Erythroblast (primary cell): ENCODE results near the gene PLEKHF1.
A peak's percentile ranks its signal among the peaks of the same experiment; 100 is the strongest.

ENCODE experiments used
- DNase-seq, 2 experiments: peaks; one replicate each; lab custom pipeline; 2025; lab: John Stamatoyannopoulos, UW
- GATA1 ChIP-seq: IDR thresholded peaks from 2 replicates; pipeline ENCODE4 v1.6.1; 2011; ENCODE audit warnings: low read depth, mild to moderate bottlenecking, control low read depth, low read length, moderate library complexity
- POLR2A ChIP-seq: IDR thresholded peaks from 2 replicates; pipeline ENCODE4 v1.6.1; 2011; ENCODE audit warnings: mild to moderate bottlenecking, low read length

PLEKHF1 gene

GRCh38 chr19:29645491-29645867 is 19.8 kb upstream of the PLEKHF1 start:
- no peak for DNase-seq
- TF ChIP-seq GATA1: no peak
- TF ChIP-seq POLR2A: no peak

- peak; percentile 3 to 19 for DNase-seq
- no peak for TF ChIP-seq GATA1
- no peak for TF ChIP-seq POLR2A
Measured at GRCh38 chr19:29645911-29646310, 19.4 kb upstream of the PLEKHF1 start.

- TF ChIP-seq POLR2A (no peak), GATA1 (no peak)
- DNase-seq: no peak
Measured at GRCh38 chr19:29650772-29651387, 14.4 kb upstream of the PLEKHF1 start.

- no peak for DNase-seq
- no peak for TF ChIP-seq POLR2A
- TF ChIP-seq GATA1: no peak
Measured at GRCh38 chr19:29651622-29652394, 13.5 kb upstream of the PLEKHF1 start.

GRCh38 chr19:29653398-29653797 is 11.9 kb upstream of the PLEKHF1 start:
- TF ChIP-seq POLR2A: no peak
- TF ChIP-seq GATA1: no peak
- DNase-seq: no peak

GRCh38 chr19:29655648-29656335 is 9.5 kb upstream of the PLEKHF1 start:
- TF ChIP-seq POLR2A (no peak), GATA1 (no peak)
- no peak for DNase-seq

- TF ChIP-seq GATA1 (no peak), POLR2A (no peak)
- DNase-seq: no peak
Measured at GRCh38 chr19:29658221-29658991, 6.9 kb upstream of the PLEKHF1 start.

GRCh38 chr19:29660835-29661234 is 4.4 kb upstream of the PLEKHF1 start:
- no peak for DNase-seq
- no peak for TF ChIP-seq GATA1

- no peak for TF ChIP-seq POLR2A
- TF ChIP-seq GATA1: no peak
- DNase-seq: no peak
Measured at GRCh38 chr19:29662278-29662603, 3.0 kb upstream of the PLEKHF1 start.

GRCh38 chr19:29662604-29663404 is 2.5 kb upstream of the PLEKHF1 start:
- DNase-seq: peak in 1 of 2 experiments; percentile 10

GRCh38 chr19:29663861-29664752 is 1.2 kb upstream of the PLEKHF1 start:
- DNase-seq: no peak
- TF ChIP-seq POLR2A: no peak
- no peak for TF ChIP-seq GATA1

More at GRCh38 chr19:29662604-29663404, 2.5 kb upstream of the PLEKHF1 start:
- TF ChIP-seq GATA1 (no peak), POLR2A (no peak)

GRCh38 chr19:29664753-29665214 is 477 bp upstream of the PLEKHF1 start:
- TF ChIP-seq GATA1 (no peak), POLR2A (no peak)
- DNase-seq: no peak
